ENCODE data around the gene TPM1.

DNA sequence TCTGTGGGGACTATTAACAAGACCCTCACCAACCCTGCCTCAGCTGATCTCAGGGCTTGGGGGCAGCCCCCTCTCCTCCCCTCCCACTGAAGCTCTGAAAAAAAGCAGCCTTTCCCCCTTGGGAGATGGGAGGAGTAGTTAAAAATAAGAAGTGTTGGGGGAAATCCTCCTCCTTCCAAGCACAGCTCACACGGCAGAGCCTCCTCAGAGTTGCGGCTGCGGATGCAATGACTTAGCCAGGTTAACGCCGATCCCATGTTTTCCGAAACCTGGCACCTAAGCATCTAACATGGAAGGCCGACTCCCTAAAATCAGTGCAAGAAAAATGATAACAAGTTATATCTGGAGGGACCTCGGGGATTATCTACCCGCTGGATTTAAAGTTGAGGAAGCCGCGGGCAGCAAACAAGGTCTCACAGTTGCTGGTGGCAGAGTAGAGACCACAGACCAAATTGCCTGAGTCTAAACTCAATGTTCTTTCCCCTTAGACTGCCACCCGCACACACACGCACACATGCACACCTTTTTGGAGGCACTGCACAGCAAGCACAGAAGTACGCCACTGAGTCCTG lies 1.1 kb upstream of the TPM1 start:
- TF ChIP-seq, protein P1, sequence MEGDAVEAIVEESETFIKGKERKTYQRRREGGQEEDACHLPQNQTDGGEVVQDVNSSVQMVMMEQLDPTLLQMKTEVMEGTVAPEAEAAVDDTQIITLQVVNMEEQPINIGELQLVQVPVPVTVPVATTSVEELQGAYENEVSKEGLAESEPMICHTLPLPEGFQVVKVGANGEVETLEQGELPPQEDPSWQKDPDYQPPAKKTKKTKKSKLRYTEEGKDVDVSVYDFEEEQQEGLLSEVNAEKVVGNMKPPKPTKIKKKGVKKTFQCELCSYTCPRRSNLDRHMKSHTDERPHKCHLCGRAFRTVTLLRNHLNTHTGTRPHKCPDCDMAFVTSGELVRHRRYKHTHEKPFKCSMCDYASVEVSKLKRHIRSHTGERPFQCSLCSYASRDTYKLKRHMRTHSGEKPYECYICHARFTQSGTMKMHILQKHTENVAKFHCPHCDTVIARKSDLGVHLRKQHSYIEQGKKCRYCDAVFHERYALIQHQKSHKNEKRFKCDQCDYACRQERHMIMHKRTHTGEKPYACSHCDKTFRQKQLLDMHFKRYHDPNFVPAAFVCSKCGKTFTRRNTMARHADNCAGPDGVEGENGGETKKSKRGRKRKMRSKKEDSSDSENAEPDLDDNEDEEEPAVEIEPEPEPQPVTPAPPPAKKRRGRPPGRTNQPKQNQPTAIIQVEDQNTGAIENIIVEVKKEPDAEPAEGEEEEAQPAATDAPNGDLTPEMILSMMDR (IDR thresholded peaks at IDR 0.05) = no peak
- TF ChIP-seq POLR2A (IDR thresholded peaks at IDR 0.05) = no peak

Data from breast epithelium (tissue), 3 donors.